H1 (cell line): ENCODE data around the gene SRSF3. TPM values are rescaled to one million over a fixed set of nuclear protein-coding genes. Genes with fewer than 3 reads are reported as not detected.

Experiments
- CEBPB ChIP-seq: IDR thresholded peaks from 2 replicates; pipeline ENCODE4 v1.6.1; 2012; ENCODE audit warnings: low read depth, low read length
- CHD2 ChIP-seq: IDR thresholded peaks from 2 replicates; pipeline ENCODE4 v1.6.1; 2012; ENCODE audit warnings: low read length, improper control_type of control experiment
- GABPA ChIP-seq: IDR thresholded peaks from 2 replicates; pipeline ENCODE4 v1.6.1; 2011; ENCODE audit warnings: mild to moderate bottlenecking, low read length, moderate library complexity, borderline replicate concordance; ENCODE audit not compliant: insufficient read depth
- KDM4A ChIP-seq: IDR thresholded peaks from one replicate; pipeline ENCODE4 v1.7.1; 2012; ENCODE audit warnings: low read depth, mild to moderate bottlenecking, moderate library complexity, low read length, inconsistent platforms; ENCODE audit not compliant: severe bottlenecking
- KDM5A ChIP-seq: fragments of 200-600 bp; IDR thresholded peaks from 2 replicates; pipeline ENCODE4 v1.7.1; 2012; ENCODE audit warnings: mild to moderate bottlenecking, low read length, inconsistent platforms, mixed read lengths
- RFX5 ChIP-seq: IDR thresholded peaks from 2 replicates; pipeline ENCODE4 v1.6.1; 2011; ENCODE audit warnings: low read depth, low read length, improper control_type of control experiment, borderline replicate concordance
- RXRA ChIP-seq: IDR thresholded peaks from 2 replicates; pipeline ENCODE4 v1.6.1; 2011; ENCODE audit warnings: low read depth, mild to moderate bottlenecking, low read length, moderate library complexity; ENCODE audit not compliant: insufficient read depth
- SAP30 ChIP-seq: fragments of 300-600 bp; sonication (generic); IDR thresholded peaks from 2 replicates; pipeline ENCODE4 v1.7.1; 2012; ENCODE audit warnings: low read length, moderate library complexity, mild to moderate bottlenecking, inconsistent platforms; ENCODE audit not compliant: insufficient read depth, insufficient replicate concordance
- SIN3A ChIP-seq, 2 experiments: IDR thresholded peaks in 1 of 2; conservative IDR thresholded peaks in 1 of 2; 2 replicates each; pipeline ENCODE4 v1.6.1; 2011 to 2012; ENCODE audit warnings: low read length in 2 of 2, improper control_type of control experiment in 1 of 2, low read depth in 1 of 2, mild to moderate bottlenecking in 1 of 2
- TAF7 ChIP-seq: optimal IDR thresholded peaks from 2 replicates; pipeline ENCODE3; 2011; ENCODE audit warnings: low read depth, mild to moderate bottlenecking, inconsistent platforms, low read length, moderate library complexity, borderline replicate concordance
- TBP ChIP-seq: IDR thresholded peaks from 2 replicates; pipeline ENCODE4 v1.6.1; 2011; ENCODE audit warnings: low read depth, low read length, improper control_type of control experiment
- polyA plus RNA-seq, 7 experiments: library from polyadenylated mRNA; depleted of rRNA in 3 of 7; stranded (reverse) in 5 of 7; unstranded in 2 of 7; fragments of >200 nt in 5 of 7; fragments of 200-250 nt in 2 of 7; gene quantifications; 1 replicate in 5 of 7; 2 replicates in 1 of 7; 4 replicates in 1 of 7; pipeline versions ENCODE4 v1.2.1 to v1.2.3, GENCODE V29; 2011 to 2013; ENCODE audit warnings: missing spikeins in 2 of 7, mixed read lengths in 2 of 7
- total RNA-seq: library from RNA; stranded (reverse); fragmentation: NEBNext Ultra II Directional; extraction: Animal tissue kit (Norgen Biotek cat#: 25700); gene quantifications from 2 replicates; pipeline ENCODE4 v1.2.1, GENCODE V29; 2021
- TF ChIP-seq, protein P1 (sequence below): IDR thresholded peaks from 2 replicates; pipeline ENCODE4 v1.6.1; 2011; ENCODE audit warnings: low read depth, mild to moderate bottlenecking, low read length; ENCODE audit not compliant: insufficient read depth
- TF ChIP-seq, protein P2 (sequence below): IDR thresholded peaks from 2 replicates; pipeline ENCODE4 v1.6.1; 2012; ENCODE audit warnings: low read length, inconsistent platforms

SRSF3 gene
- total and polyA plus RNA-seq, 2 of the 8 experiments (the other 6 are each of a cell fraction or from before 2014, with no cell fraction given) = 471 to 689 TPM

GRCh38 chr6:36642913-36643817, 49.0 kb downstream of the SRSF3 start (continued):
- TF ChIP-seq TBP = no peak
- TF ChIP-seq, protein P1, sequence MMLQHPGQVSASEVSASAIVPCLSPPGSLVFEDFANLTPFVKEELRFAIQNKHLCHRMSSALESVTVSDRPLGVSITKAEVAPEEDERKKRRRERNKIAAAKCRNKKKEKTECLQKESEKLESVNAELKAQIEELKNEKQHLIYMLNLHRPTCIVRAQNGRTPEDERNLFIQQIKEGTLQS = no peak
- no peak for TF ChIP-seq RXRA
- TF ChIP-seq CHD2 = no peak
- TF ChIP-seq, protein P2, sequence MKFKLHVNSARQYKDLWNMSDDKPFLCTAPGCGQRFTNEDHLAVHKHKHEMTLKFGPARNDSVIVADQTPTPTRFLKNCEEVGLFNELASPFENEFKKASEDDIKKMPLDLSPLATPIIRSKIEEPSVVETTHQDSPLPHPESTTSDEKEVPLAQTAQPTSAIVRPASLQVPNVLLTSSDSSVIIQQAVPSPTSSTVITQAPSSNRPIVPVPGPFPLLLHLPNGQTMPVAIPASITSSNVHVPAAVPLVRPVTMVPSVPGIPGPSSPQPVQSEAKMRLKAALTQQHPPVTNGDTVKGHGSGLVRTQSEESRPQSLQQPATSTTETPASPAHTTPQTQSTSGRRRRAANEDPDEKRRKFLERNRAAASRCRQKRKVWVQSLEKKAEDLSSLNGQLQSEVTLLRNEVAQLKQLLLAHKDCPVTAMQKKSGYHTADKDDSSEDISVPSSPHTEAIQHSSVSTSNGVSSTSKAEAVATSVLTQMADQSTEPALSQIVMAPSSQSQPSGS = no peak
- no peak for TF ChIP-seq KDM5A
- TF ChIP-seq RFX5 = no peak
- no peak for TF ChIP-seq CEBPB
- no peak for TF ChIP-seq SIN3A (conservative IDR thresholded peaks at IDR 0.05 in 1 of 2, IDR thresholded peaks at IDR 0.05 in 1 of 2; ENCODE audit: low read depth in 1 of 2, low read length in 2 of 2)
- TF ChIP-seq KDM4A = no peak
- no peak for TF ChIP-seq GABPA
- TF ChIP-seq SAP30 = no peak
- TF ChIP-seq TAF7 = no peak
- TF ChIP-seq, all 59 proteins: peak for 0
